ENCODE data around the gene VGF.

Gene VGF

GRCh38 chr7:101185258-101185839 lies 20.0 kb upstream of the VGF start:
- no peak for DNase-seq

DNA sequence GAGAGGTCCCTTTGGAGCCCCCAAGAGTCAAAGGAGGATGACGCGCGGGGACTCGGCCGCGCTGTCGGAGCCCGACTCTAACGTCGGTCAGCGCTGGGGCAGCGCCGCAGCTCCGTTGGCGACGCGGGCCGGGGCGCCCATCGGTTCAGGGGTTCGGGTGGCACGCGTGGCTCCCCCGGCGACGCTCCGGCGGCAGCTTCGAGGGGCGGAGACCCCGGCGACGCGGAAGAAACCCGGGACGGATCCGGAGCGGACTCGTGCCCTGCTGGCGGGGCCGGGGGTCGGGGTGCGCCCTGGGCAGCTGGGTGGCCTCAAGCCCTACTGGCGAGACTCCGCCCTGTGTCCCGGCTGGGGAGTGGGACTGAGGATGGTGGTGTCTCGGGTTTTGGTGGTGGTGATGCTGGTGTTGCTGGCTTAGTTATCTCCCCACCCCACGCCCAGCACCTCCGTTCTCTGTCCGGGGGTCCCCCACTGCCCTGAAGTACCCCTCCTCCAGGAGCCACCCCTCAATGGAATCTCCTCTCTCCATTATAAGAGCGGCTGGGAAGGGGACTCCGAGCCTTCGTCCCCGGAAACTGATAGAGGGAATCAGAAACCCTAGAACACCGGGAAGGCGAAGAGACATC lies 14.9 kb upstream of the VGF start, which contains the start of gene NAT16:
Gene NAT16 (minus strand): TSS at position 164 of the 626 bp plus-strand sequence. CDS start 5,486 bp downstream, outside the sequence.
- no peak for DNase-seq

GRCh38 chr7:101179713-101180112 lies 14.3 kb upstream of the VGF start:
- no peak for DNase-seq

- no peak for DNase-seq
These were observed 13.7 kb upstream of the VGF start for GRCh38 chr7:101179117-101179516.

GRCh38 chr7:101177644-101178043 lies 12.3 kb upstream of the VGF start:
- no peak for DNase-seq

DNA sequence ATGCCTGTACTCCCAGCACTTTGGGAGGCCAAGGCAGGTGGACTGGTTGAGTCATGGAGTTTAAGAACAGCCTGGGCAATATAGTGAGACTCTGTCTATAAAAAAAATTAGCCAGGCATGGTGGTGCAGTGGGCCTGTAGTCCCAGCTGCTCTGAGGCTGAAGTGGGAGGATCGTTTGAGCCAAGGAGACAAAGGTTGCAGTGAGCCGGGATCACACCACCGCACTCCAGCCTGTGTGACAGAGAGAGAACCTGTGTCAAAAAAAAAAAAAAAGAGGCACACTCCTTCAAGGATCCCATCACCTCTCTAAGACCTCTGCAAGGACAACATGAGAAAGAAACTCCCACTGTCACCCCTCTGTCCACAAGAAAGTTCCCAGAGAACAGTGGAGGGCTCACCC lies 10.3 kb upstream of the VGF start:
- DNase-seq: no peak

- no peak for DNase-seq
These were observed 9.0 kb upstream of the VGF start for GRCh38 chr7:101174322-101174854.

- DNase-seq: peak; percentile 49 to 52
These were observed 8.4 kb upstream of the VGF start for GRCh38 chr7:101173752-101174244.

DNA sequence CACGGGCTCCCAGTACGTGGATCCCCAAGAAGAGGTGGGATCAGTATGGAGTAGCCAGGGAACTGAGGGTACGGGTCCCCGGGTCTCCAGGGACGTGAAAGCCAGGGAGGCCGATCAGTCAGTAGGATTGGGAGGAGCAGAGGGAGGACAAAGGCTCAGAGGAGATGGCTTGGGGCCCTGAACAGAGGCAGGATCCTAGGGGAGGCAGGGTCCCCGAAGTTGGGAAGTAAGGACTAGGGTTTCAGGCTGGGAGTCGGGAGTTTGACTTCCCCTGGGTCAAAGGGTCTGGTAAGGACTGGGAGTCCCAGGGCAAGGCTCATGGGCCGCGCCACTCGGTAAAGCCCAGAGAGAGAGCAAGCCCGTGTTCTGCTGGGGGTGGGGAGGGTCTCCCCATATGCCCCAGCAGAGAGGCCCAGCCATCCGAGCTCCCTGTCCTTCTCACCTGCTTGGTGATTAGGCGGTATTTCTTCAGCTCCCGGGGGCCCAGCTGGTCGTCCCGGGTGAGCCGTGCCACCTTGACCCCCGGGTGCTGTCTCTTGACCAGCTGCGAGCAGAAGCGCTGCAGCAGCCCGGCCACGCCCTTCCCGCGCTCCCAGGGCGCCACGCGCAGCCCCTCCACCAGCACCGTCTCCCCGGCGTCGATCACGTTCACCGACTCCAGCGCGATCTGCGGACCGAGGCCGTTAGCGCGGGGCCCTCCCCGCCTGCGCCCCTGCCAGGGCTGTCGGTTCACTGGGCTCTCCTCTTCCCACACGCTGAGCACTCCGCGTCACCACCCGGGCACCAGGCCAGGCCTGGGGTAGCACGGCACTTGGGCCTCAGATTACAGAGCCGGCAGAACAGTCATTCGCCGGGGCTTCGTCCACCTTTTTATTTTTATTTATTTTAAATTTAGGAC lies 7.7 kb upstream of the VGF start:
- peak in 1 of 2 experiments; percentile 18 for DNase-seq

DNA sequence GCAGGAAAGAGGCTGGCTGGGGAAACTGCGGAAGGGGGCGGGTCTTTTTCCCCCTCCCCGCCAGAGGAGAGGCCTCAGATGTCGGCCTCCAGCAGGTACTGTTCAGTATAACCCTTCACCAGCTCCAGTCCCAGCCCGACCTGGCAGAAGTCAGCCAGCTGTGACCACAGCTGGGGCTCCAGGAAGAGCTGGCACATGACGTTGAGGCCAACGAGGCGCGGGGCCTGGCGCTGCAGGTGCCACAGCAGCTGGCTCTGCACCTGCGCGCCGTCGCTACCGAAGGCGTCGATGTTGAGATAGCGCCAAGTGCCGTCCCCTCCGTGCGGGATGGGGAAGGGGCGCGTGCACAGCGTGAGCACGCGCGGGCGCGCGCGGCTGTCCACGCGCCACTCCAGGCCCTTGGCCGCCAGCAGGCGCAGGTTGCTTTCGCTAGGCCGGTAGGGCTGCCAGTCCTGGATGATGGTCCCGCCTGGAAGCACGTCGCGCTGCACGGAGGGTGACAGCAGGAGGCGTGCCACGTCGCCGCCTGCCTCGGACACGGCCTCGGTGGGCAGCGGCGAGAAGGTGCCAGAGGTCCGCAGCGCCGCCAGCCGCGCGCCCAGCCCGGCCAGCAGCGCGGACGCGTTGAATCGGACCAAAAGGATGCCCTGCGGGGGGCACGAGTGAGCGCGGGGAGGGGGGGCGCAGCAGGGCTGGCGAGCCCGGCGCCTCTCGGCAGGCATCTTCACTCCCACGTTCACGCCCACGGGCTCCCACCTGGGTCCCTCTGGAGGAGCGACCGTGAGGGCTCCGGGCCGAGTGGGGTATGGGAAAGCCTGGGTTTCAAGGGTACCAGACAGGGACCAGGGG lies 6.9 kb upstream of the VGF start:
- no peak for DNase-seq

- DNase-seq: no peak
These were observed 6.1 kb upstream of the VGF start for GRCh38 chr7:101171442-101171837.

DNA sequence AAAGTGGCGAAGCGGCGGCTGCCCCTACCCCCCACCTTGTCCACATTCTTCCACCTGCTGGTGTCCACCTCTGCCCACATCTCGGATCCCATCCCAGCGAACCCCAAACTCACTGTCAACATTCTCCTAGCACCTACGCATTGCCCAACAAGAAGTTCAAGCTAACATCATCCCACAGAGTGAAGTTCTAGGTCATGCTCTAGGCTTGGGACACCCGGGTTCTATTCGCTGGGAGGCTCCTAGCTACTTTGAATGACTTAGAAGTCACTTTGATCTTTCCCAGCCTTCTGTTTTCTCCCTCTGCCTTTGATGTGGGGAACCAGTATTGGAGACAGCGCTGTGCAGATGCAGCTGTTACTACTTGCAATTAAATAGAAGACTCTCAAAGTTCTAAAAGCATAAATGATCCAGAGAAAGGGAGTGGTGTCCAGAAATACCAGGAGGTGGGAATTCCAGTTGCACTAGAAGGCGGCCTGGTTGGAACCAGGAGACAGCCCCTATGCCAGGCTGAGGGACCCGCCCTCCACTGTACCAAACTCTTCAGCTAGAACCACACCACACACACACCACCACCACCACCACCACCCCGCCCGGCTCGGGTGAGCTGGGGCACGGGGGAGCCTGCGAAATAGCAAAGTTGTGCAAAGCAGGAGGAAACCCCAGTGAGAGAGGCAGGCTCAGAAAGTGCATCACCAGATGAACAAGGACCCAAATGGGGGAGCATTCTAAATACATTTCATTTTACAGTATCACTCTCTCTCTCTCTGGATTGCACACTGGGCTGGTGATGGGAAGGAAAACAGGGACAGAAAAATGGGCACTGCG lies 5.5 kb upstream of the VGF start:
- peak in 1 of 2 experiments; percentile 18 for DNase-seq

- peak; percentile 77 to 80 for DNase-seq
These were observed 4.6 kb upstream of the VGF start for GRCh38 chr7:101169838-101170551.

DNA sequence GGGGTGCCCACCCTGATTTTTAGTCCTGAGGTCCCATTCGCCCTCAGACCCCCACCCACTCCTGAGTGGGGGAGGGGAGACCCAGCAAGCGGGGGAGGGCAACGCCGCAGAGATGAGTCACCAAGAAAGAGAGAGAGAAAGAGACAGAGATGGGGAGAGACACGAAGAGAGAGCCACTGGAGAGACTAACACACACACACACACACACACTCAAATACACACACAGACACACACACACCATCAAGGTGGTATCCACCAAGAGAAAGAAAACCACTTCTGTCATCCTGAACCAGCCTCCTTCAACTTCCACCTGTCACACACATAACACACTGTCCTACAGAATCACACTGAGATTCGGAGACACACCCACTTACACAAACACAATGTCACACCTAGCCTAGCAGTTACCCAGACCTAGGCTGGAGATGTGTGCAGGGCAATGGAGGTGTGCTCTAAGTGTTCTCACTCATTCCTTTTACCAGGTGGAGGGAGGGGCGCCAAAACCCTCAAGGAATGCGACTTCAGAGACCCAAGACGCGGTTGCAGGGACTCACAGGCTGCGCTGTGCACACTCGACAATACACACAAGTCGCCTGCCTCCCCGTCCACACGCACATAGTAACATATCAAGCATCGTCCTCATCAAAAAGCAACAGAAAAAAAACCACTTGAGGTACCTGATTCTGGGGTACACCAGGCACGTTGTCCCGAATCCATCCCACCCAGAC lies 3.9 kb upstream of the VGF start:
- DNase-seq: peak in 1 of 2 experiments; percentile 40

DNA sequence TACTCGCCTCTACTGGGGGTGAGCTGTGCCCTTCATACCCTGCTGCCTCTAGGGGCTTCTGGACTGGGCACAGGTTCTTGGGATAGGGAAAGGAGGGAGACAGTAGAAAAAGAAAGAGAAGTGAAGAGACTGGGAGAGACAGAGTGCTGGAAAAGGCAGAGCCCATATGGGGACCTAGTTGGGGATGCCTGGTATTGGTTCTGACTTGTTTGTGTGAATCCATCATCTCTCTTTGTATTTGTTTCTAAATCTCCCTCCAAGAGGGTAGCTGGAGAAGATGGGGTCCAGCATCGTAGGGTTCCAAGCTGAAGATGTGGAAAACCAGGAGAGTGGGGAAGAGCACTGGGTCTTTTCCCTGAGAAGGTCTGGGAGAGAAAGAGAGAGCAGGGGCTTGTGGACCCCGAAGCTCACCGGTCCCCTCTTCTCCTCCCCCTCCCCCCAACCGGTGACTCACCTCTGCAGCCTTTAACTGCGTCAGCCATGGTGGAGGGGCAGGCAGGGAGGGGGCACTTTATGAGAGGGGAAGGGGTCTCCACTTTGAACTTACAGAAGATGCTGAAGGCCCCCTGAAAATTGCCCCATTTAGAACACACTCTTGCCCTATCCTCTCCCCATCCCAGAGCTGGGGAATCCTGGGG lies 3.2 kb upstream of the VGF start:
- DNase-seq: peak in 1 of 2 experiments; percentile 51

DNA sequence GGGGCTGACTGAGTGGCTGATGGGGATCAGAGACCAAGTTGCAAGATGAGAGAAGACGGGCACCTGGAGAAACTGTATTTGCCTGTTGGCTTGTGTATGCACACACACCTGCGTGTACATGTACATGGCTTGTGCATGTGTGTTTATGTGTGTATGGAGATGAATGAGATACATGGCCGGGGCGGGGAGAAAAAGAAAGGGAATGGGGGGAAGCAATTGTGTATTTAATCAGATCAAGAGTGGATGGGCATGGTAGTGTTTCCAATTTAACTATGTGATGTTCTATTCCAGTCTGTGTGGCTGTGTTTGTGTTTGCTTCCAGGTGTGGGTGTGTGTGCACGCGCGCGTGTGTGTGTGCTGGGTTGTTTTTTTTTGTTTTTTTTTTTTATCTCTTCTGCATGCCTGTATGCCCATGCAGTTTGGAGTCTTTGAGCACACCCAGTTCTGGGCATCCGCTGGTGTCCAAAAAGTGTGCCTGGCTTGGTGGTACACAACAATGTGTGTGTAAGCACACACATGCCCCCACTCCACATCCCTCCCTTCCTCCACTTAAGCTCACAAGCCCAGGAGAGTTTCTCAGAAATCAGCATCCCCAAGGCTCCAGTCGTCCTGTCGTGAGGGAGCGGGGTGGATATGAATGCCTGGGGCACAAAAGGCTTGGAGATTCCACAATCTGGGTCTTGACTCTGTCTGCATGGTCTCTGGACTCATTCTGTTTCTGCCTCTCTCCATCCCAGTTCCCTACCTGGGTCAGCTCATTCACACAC lies 2.5 kb upstream of the VGF start:
- DNase-seq: no peak

GRCh38 chr7:101166909-101167644 lies 1.7 kb upstream of the VGF start:
- no peak for DNase-seq

GRCh38 chr7:101166648-101166908 lies 1.2 kb upstream of the VGF start:
- peak in 1 of 2 experiments; percentile 15 for DNase-seq

Measured in stimulated activated CD4-positive, alpha-beta T cell treated with anti-CD3 and anti-CD28 coated beads, Interleukin-4, amount 100 ng/mL, for 4 hours (primary cell).